Stimulated activated CD8-positive, alpha-beta memory T cell treated with anti-CD3 and anti-CD28 coated beads, Interleukin-4, amount 100 ng/mL, for 1 hour (primary cell): ENCODE data around the gene CPNE9.

ENCODE experiments used
- DNase-seq, 2 donors: peaks; one replicate each; pipeline ENCODE4 v3.0.0-alpha.2; 2020; ENCODE audit warnings: low read depth in 2 of 2, low spot score in 1 of 2

CPNE9 gene

GRCh38 chr3:9703736-9704346, at the start of gene CPNE9:
Gene CPNE9, plus strand, starts transcription at chr3:9703833. Its CDS starts 164 bp downstream, at chr3:9703997.
- DNase-seq: no peak

- no peak for DNase-seq
These were observed 43.8 kb upstream of the CPNE9 start for GRCh38 chr3:9659849-9660248.

- no peak for DNase-seq
These were observed 42.7 kb upstream of the CPNE9 start for GRCh38 chr3:9660972-9661371.

GRCh38 chr3:9664119-9664751, 39.4 kb upstream of the CPNE9 start:
- DNase-seq: no peak

GRCh38 chr3:9666704-9667445, 36.8 kb upstream of the CPNE9 start:
- DNase-seq: no peak

- no peak for DNase-seq
These were observed 34.4 kb upstream of the CPNE9 start for GRCh38 chr3:9669277-9669676.

GRCh38 chr3:9669720-9670432, 33.8 kb upstream of the CPNE9 start:
- DNase-seq: no peak

- no peak for DNase-seq
These were observed 30.6 kb upstream of the CPNE9 start for GRCh38 chr3:9673082-9673481.

- no peak for DNase-seq
These were observed 29.9 kb upstream of the CPNE9 start for GRCh38 chr3:9673752-9674151.

GRCh38 chr3:9675736-9676290, 27.8 kb upstream of the CPNE9 start:
- DNase-seq: no peak

GRCh38 chr3:9676785-9677184, 26.8 kb upstream of the CPNE9 start:
- no peak for DNase-seq

GRCh38 chr3:9678493-9678892, 25.1 kb upstream of the CPNE9 start:
- DNase-seq: no peak

GRCh38 chr3:9679476-9680080, 24.1 kb upstream of the CPNE9 start:
- no peak for DNase-seq

GRCh38 chr3:9681011-9681722, 22.5 kb upstream of the CPNE9 start:
- no peak for DNase-seq

- no peak for DNase-seq
These were observed 21.9 kb upstream of the CPNE9 start for GRCh38 chr3:9681723-9682081.

GRCh38 chr3:9682096-9682495, 21.5 kb upstream of the CPNE9 start:
- no peak for DNase-seq

- DNase-seq: no peak
These were observed 20.2 kb upstream of the CPNE9 start for GRCh38 chr3:9683426-9683825.

- no peak for DNase-seq
These were observed 18.2 kb upstream of the CPNE9 start for GRCh38 chr3:9685216-9686049.

GRCh38 chr3:9686050-9686550, 17.5 kb upstream of the CPNE9 start:
- no peak for DNase-seq
